C4-2B (cell line): ENCODE data around the gene PRKD1.

Experiments
- ZFX ChIP-seq: fragments of 450-650 bp; IDR thresholded peaks from 2 replicates; pipeline ENCODE4 v1.6.1; 2017
- TF ChIP-seq, protein P1 (sequence below): fragments of 450-650 bp; conservative IDR thresholded peaks from 2 replicates; pipeline ENCODE4 v1.5.1; 2017; ENCODE audit warnings: mild to moderate bottlenecking

DNA sequence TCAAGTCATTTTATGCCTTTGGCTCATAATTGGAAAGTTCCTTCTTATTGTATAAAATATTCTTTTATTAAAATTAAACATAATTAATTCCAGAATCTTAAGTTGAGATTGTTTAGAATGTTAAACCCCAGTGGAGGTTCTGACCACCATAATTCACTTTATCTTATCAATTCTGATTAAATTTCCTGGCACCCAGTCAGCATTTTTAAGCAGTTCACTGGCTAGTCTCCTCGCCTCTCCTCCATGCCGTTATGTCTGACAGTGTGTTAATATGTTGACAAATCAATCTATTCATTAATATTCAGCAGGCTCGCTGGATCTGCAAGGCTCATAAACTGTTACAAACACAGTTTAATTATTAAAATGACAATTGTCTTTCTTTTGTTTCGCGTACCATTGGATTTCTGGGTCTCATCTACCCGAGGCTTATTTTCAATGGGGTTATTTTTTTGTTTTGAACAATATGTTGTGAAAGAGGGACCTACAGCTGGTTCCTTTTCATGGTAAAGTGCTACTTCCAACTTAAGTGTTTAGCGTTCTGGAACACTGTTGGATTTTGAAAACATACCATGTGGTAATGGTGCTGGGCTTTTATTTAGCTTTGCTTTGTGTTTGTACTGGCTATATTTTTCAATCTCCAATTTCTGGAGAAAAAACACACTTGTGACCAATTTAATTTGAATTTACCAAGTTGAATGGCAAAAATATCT lies 339.7 kb downstream of the PRKD1 start:
- TF ChIP-seq, protein P1, sequence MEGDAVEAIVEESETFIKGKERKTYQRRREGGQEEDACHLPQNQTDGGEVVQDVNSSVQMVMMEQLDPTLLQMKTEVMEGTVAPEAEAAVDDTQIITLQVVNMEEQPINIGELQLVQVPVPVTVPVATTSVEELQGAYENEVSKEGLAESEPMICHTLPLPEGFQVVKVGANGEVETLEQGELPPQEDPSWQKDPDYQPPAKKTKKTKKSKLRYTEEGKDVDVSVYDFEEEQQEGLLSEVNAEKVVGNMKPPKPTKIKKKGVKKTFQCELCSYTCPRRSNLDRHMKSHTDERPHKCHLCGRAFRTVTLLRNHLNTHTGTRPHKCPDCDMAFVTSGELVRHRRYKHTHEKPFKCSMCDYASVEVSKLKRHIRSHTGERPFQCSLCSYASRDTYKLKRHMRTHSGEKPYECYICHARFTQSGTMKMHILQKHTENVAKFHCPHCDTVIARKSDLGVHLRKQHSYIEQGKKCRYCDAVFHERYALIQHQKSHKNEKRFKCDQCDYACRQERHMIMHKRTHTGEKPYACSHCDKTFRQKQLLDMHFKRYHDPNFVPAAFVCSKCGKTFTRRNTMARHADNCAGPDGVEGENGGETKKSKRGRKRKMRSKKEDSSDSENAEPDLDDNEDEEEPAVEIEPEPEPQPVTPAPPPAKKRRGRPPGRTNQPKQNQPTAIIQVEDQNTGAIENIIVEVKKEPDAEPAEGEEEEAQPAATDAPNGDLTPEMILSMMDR: no peak
- TF ChIP-seq ZFX: no peak
